ENCODE data around the gene TAF6L.

DNA sequence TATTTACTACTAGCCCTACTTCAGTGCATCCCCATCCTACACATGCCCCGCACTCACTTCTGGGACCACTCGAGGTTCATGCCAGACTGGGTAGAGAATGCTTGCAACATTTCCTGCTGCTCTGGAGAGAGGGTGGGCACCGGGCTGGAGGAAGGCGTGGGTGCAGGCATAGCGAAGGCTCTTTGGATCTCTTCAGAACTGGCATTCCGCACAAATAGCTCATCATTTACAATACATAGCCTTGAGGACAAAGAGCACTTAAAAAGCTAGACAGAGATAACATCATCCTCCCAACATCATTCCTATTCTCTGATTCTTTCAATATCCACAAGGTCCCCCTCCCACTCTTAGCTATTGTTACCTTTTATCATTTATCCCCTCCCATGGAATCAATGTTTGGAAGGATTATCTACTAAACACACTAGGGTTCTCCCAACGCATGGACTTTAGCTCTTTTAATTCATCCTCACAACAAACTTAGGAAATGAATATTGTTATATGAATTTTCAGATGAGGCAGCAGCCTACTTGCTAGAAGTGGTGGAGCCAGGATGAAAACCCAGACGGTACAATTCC, 23.1 kb downstream of the TAF6L start:
- TF ChIP-seq, protein P1, sequence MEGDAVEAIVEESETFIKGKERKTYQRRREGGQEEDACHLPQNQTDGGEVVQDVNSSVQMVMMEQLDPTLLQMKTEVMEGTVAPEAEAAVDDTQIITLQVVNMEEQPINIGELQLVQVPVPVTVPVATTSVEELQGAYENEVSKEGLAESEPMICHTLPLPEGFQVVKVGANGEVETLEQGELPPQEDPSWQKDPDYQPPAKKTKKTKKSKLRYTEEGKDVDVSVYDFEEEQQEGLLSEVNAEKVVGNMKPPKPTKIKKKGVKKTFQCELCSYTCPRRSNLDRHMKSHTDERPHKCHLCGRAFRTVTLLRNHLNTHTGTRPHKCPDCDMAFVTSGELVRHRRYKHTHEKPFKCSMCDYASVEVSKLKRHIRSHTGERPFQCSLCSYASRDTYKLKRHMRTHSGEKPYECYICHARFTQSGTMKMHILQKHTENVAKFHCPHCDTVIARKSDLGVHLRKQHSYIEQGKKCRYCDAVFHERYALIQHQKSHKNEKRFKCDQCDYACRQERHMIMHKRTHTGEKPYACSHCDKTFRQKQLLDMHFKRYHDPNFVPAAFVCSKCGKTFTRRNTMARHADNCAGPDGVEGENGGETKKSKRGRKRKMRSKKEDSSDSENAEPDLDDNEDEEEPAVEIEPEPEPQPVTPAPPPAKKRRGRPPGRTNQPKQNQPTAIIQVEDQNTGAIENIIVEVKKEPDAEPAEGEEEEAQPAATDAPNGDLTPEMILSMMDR (conservative IDR thresholded peaks at IDR 0.05): no peak
- no peak for TF ChIP-seq ZFX (IDR thresholded peaks at IDR 0.05)

Data from C4-2B (cell line).